ENCODE data around the gene ZNF581. TPM values are rescaled to one million over a fixed set of nuclear protein-coding genes. Genes with fewer than 3 reads are reported as not detected.

ZNF581 gene
- polyA plus RNA-seq, 1 donor from 2014 or later: 15.3 TPM

DNA sequence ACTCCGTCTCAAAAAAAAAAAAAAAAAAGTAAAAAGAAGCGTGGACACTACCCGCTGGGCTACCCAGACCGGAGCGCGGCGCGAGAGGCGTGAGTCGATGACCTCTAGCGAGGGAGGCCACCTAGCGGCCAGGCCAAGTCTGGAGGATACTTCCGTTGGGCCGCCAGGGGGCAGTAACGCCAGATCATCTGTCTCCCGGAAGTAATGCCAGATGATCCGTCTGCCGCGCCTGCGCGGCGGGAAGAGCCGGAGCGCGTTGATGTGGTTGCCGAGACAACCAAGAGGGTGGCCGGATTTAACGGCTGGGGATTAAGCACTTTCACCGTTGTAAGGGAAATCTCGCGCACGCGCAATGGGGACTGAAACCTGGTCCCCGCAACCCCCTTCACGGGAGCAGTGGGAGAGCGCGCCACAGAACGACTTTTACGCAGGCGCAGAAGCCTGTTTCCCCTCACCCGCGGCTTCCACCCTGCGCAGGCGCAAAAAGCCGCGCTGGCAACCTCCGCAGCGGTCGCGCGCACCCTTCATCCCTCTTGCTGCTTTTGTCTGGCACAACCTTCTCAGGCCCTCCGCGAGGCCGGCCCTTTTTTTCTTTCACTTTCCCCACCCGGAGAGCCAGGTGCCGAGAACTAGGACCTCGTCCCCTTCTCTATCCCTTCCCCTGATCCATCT lies 10.3 kb downstream of the ZNF581 start:
- peak; percentile 77 for TF ChIP-seq RAD21 (conservative IDR thresholded peaks at IDR 0.05)
- TF ChIP-seq, protein P1, sequence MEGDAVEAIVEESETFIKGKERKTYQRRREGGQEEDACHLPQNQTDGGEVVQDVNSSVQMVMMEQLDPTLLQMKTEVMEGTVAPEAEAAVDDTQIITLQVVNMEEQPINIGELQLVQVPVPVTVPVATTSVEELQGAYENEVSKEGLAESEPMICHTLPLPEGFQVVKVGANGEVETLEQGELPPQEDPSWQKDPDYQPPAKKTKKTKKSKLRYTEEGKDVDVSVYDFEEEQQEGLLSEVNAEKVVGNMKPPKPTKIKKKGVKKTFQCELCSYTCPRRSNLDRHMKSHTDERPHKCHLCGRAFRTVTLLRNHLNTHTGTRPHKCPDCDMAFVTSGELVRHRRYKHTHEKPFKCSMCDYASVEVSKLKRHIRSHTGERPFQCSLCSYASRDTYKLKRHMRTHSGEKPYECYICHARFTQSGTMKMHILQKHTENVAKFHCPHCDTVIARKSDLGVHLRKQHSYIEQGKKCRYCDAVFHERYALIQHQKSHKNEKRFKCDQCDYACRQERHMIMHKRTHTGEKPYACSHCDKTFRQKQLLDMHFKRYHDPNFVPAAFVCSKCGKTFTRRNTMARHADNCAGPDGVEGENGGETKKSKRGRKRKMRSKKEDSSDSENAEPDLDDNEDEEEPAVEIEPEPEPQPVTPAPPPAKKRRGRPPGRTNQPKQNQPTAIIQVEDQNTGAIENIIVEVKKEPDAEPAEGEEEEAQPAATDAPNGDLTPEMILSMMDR (IDR thresholded peaks at IDR 0.05; ENCODE audit: poor library complexity, severe bottlenecking): peak; percentile 100
- TF ChIP-seq EP300 (conservative IDR thresholded peaks at IDR 0.05; ENCODE audit: poor library complexity, severe bottlenecking): peak; percentile 45
- peak; percentile 38 for TF ChIP-seq TAF1 (IDR thresholded peaks at IDR 0.05; ENCODE audit: low read depth)
- peak; percentile 90 for TF ChIP-seq SMC3 (conservative IDR thresholded peaks at IDR 0.05; ENCODE audit: poor library complexity)
- TF ChIP-seq, protein P2, sequence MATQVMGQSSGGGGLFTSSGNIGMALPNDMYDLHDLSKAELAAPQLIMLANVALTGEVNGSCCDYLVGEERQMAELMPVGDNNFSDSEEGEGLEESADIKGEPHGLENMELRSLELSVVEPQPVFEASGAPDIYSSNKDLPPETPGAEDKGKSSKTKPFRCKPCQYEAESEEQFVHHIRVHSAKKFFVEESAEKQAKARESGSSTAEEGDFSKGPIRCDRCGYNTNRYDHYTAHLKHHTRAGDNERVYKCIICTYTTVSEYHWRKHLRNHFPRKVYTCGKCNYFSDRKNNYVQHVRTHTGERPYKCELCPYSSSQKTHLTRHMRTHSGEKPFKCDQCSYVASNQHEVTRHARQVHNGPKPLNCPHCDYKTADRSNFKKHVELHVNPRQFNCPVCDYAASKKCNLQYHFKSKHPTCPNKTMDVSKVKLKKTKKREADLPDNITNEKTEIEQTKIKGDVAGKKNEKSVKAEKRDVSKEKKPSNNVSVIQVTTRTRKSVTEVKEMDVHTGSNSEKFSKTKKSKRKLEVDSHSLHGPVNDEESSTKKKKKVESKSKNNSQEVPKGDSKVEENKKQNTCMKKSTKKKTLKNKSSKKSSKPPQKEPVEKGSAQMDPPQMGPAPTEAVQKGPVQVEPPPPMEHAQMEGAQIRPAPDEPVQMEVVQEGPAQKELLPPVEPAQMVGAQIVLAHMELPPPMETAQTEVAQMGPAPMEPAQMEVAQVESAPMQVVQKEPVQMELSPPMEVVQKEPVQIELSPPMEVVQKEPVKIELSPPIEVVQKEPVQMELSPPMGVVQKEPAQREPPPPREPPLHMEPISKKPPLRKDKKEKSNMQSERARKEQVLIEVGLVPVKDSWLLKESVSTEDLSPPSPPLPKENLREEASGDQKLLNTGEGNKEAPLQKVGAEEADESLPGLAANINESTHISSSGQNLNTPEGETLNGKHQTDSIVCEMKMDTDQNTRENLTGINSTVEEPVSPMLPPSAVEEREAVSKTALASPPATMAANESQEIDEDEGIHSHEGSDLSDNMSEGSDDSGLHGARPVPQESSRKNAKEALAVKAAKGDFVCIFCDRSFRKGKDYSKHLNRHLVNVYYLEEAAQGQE (IDR thresholded peaks at IDR 0.05; ENCODE audit: borderline replicate concordance): peak; percentile 55
- peak; percentile 87 for TF ChIP-seq MXI1 (conservative IDR thresholded peaks at IDR 0.05; ENCODE audit: poor library complexity, severe bottlenecking)
- no peak for TF ChIP-seq EZH2 (IDR thresholded peaks at IDR 0.05; ENCODE audit: borderline replicate concordance, insufficient read depth, low read length, poor library complexity, severe bottlenecking)
- TF ChIP-seq POLR2AphosphoS5 (IDR thresholded peaks at IDR 0.05): peak; percentile 99
- Histone ChIP-seq H3K4me3 (ENCODE audit: low read length) (peak overlapping the region; percentile 91), H3K36me3 (ENCODE audit: insufficient read depth, low read length) (no peaks in the 10 kb centered on the region), H3K4me2 (ENCODE audit: low read length) (no peak overlapping the region), H3K27me3 (ENCODE audit: insufficient read depth, low read depth, low read length) (no peaks in the 10 kb centered on the region), H4K20me1 (ENCODE audit: insufficient read depth) (peaks cover 26% of the 10 kb centered on the region), H3K9me2 (ENCODE audit: insufficient read depth, low read length) (no peaks in the 10 kb centered on the region), H3K9me3 (ENCODE audit: low read length) (no peaks in the 10 kb centered on the region), H3K9ac (ENCODE audit: low read length) (peak overlapping the region; percentile 91), H3K79me2 (replicated peaks; ENCODE audit: insufficient read depth, low read length) (peaks cover 34% of the 10 kb centered on the region), H3K27ac (ENCODE audit: low read length) (peak overlapping the region; percentile 97), H3F3A (ENCODE audit: insufficient read depth, low read length, poor library complexity, severe bottlenecking) (no peaks in the 10 kb centered on the region), H2AFZ (ENCODE audit: low read depth, low read length) (peak overlapping the region; percentile 57)

DNA sequence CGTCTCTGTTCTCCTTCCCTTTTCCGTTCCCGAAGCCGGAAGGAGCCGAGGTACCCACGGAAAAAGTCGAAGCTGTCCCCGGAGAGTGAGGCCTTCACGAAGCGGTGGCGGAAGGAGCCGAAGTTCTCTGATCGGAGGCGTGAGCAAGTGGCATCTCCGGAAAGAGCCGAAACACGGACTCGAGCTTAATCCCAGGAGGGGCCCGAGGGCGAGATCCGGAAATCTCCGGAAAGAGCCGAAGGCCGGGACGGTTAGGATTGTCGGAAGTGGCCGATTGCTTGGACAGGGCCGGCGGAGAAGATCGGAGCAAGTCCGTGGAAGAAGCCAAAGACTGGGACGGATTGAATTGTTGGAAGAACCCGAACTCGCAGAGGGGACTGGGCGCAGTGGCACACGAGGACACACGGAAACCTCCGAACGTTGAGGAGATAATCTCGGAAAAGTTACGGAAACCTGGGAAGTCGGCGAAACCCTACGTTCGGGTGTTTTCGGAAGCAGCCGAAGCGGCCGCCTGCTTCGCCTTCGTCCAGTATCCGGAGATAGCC lies 10.9 kb downstream of the ZNF581 start:
- Histone ChIP-seq H3K9ac (ENCODE audit: low read length) (peak overlapping the region; percentile 91), H3K36me3 (ENCODE audit: insufficient read depth, low read length) (no peaks in the 10 kb centered on the region), H3K9me3 (ENCODE audit: low read length) (no peaks in the 10 kb centered on the region), H3K27ac (ENCODE audit: low read length) (peak overlapping the region; percentile 97), H3F3A (ENCODE audit: insufficient read depth, low read length, poor library complexity, severe bottlenecking) (no peaks in the 10 kb centered on the region), H3K79me2 (replicated peaks; ENCODE audit: insufficient read depth, low read length) (peaks cover 40% of the 10 kb centered on the region), H3K4me3 (ENCODE audit: low read length) (peak overlapping the region; percentile 91), H3K27me3 (ENCODE audit: insufficient read depth, low read depth, low read length) (no peaks in the 10 kb centered on the region), H3K4me2 (ENCODE audit: low read length) (no peak overlapping the region), H4K20me1 (ENCODE audit: insufficient read depth) (peaks cover 32% of the 10 kb centered on the region), H3K9me2 (ENCODE audit: insufficient read depth, low read length) (no peaks in the 10 kb centered on the region), H2AFZ (ENCODE audit: low read depth, low read length) (peak overlapping the region; percentile 57)
- TF ChIP-seq RAD21 (conservative IDR thresholded peaks at IDR 0.05) (no peak), SMC3 (conservative IDR thresholded peaks at IDR 0.05; ENCODE audit: poor library complexity) (no peak), EP300 (conservative IDR thresholded peaks at IDR 0.05; ENCODE audit: poor library complexity, severe bottlenecking) (no peak), EZH2 (IDR thresholded peaks at IDR 0.05; ENCODE audit: borderline replicate concordance, insufficient read depth, low read length, poor library complexity, severe bottlenecking) (no peak), TAF1 (IDR thresholded peaks at IDR 0.05; ENCODE audit: low read depth) (no peak), POLR2AphosphoS5 (IDR thresholded peaks at IDR 0.05) (no peak), MXI1 (conservative IDR thresholded peaks at IDR 0.05; ENCODE audit: poor library complexity, severe bottlenecking) (no peak)
- TF ChIP-seq, protein P2 (IDR thresholded peaks at IDR 0.05; ENCODE audit: borderline replicate concordance): no peak
- TF ChIP-seq, protein P1 (IDR thresholded peaks at IDR 0.05; ENCODE audit: poor library complexity, severe bottlenecking): no peak
